Ishikawa (cell line): ENCODE results near the gene PRR15L.

Experiments
- NFIC ChIP-seq: IDR thresholded peaks from 2 replicates; pipeline ENCODE4 v1.6.1; 2012
- RAD21 ChIP-seq: IDR thresholded peaks from 2 replicates; pipeline ENCODE4 v1.6.1; 2012; ENCODE audit warnings: low read depth

DNA sequence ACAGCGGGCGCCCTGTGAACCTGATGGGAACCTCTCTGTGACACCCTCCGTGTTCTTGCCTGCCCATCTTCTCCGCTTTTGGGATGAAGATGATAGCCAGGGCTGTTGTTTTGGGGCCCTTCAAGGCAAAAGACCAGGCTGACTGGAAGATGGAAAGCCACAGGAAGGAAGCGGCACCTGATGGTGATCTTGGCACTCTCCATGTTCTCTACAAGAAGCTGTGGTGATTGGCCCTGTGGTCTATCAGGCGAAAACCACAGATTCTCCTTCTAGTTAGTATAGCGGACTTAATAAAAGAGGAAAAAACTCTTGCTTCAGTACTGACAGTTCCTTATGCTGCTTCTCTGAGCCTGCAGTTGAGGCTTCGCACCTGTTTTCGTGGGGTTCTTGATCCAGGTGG is 23.8 kb upstream of the PRR15L start:
- TF ChIP-seq RAD21 = no peak
- no peak for TF ChIP-seq NFIC
